K562 (cell line): ENCODE data around the gene EFNB3. TPM values are rescaled to one million over a fixed set of nuclear protein-coding genes. Genes with fewer than 3 reads are reported as not detected.
A peak's percentile ranks its signal among the peaks of the same experiment; 100 is the strongest.

Experiments
- ASH1L ChIP-seq: fragments of 450-650 bp; IDR thresholded peaks from 2 replicates; pipeline ENCODE4 v1.6.1; 2018; ENCODE audit warnings: borderline replicate concordance, mild to moderate bottlenecking, low read depth; ENCODE audit not compliant: partially characterized antibody
- BCLAF1 ChIP-seq, 2 experiments: fragments of 450-650 bp in 1 of 2; IDR thresholded peaks; 2 replicates each; pipeline ENCODE4 v1.6.1; 2011 to 2017; ENCODE audit warnings: low read depth in 2 of 2, antibody characterized with exemption in 1 of 2, borderline replicate concordance in 1 of 2, low read length in 1 of 2, mild to moderate bottlenecking in 1 of 2, mixed read lengths in 1 of 2; ENCODE audit not compliant: control insufficient read depth in 1 of 2
- BDP1 ChIP-seq: IDR thresholded peaks from 3 replicates; pipeline ENCODE4 v1.6.1; 2011; ENCODE audit not compliant: insufficient read length, insufficient read depth
- CHD2 ChIP-seq: IDR thresholded peaks from 2 replicates; pipeline ENCODE4 v1.6.1; 2011; ENCODE audit warnings: low read depth, low read length
- E2F5 ChIP-seq: sonication (generic); formaldehyde crosslinking; IDR thresholded peaks from 2 replicates; pipeline ENCODE4 v1.8.0; 2022; ENCODE audit warnings: mild to moderate bottlenecking, missing genetic modification reagents
- GABPB1 ChIP-seq: sonication (generic); formaldehyde crosslinking; IDR thresholded peaks from 2 replicates; pipeline ENCODE4 v1.8.0; 2022; ENCODE audit warnings: mild to moderate bottlenecking, missing genetic modification reagents
- GATAD2A ChIP-seq: fragments of 450-650 bp; IDR thresholded peaks from 2 replicates; pipeline ENCODE4 v1.6.1; 2017
- GTF2F1 ChIP-seq: IDR thresholded peaks from 2 replicates; pipeline ENCODE4 v1.6.1; 2011; ENCODE audit warnings: low read depth, low read length, improper control_type of control experiment
- HCFC1 ChIP-seq: IDR thresholded peaks from 2 replicates; pipeline ENCODE4 v1.6.1; 2012; ENCODE audit warnings: low read depth, low read length, improper control_type of control experiment
- HDAC2 ChIP-seq: fragments of 450-650 bp; IDR thresholded peaks from 2 replicates; pipeline ENCODE4 v1.6.1; 2016; ENCODE audit warnings: mild to moderate bottlenecking
- HNRNPLL ChIP-seq: fragments of 200-400 bp; formaldehyde crosslinking; IDR thresholded peaks from 2 replicates; pipeline ENCODE4 v1.6.1; 2017; ENCODE audit warnings: low read length, low read depth, mild to moderate bottlenecking; ENCODE audit not compliant: poor library complexity, severe bottlenecking
- MCM3 ChIP-seq: fragments of 450-650 bp; IDR thresholded peaks from 2 replicates; pipeline ENCODE4 v1.6.1; 2016
- PATZ1 ChIP-seq: fragments of 250-450 bp; sonication (Bioruptor Pico); IDR thresholded peaks from 2 replicates; pipeline ENCODE4 v1.5.0; 2020; ENCODE audit warnings: mild to moderate bottlenecking, borderline replicate concordance
- ZNF140 ChIP-seq: fragments of 250-450 bp; sonication (Bioruptor Pico); IDR thresholded peaks from 2 replicates; pipeline ENCODE4 v1.8.0; 2021; ENCODE audit warnings: moderate library complexity, mild to moderate bottlenecking, inconsistent platforms
- ZNF184 ChIP-seq: sonication (generic); formaldehyde crosslinking; IDR thresholded peaks from 2 replicates; pipeline ENCODE4 v1.5.0; 2020; ENCODE audit warnings: missing genetic modification reagents
- ZNF277 ChIP-seq: fragments of 250-450 bp; sonication (Bioruptor Pico); IDR thresholded peaks from 2 replicates; pipeline ENCODE4 v1.8.0; 2022; ENCODE audit warnings: inconsistent platforms, mild to moderate bottlenecking, moderate library complexity, borderline replicate concordance
- ZNF507 ChIP-seq: conservative IDR thresholded peaks from 2 replicates; pipeline ENCODE4 v1.6.1; 2017; ENCODE audit warnings: missing genetic modification characterization, missing compliant biosample characterization
- ZNF512 ChIP-seq: IDR thresholded peaks from 2 replicates; pipeline ENCODE4 v1.6.1; 2016; ENCODE audit warnings: missing genetic modification characterization, missing compliant biosample characterization
- ZNF717 ChIP-seq: fragments of 250-450 bp; sonication (Bioruptor Pico); IDR thresholded peaks from 2 replicates; pipeline ENCODE4 v1.5.0; 2021
- ZNF780A ChIP-seq: fragments of 250-450 bp; sonication (Bioruptor Pico); IDR thresholded peaks from 2 replicates; pipeline ENCODE4 v1.5.0; 2021; ENCODE audit warnings: mild to moderate bottlenecking
- polyA plus RNA-seq, 8 experiments: library from polyadenylated mRNA; depleted of rRNA in 4 of 8; stranded (reverse) in 5 of 8; unstranded in 3 of 8; fragments of >200 nt; fragmentation: Nextera tagmentation in 2 of 8; fragmentation: Illumina TruSeq in 1 of 8; extraction: Ambion mirVana in 2 of 8; extraction: Trizol in 1 of 8; gene quantifications; 2 replicates each; pipeline versions ENCODE4 v1.2.1 to v1.2.3, GENCODE V29; 2011 to 2014; ENCODE audit warnings: inconsistent platforms in 1 of 8, missing spikeins in 1 of 8
- total RNA-seq, 7 experiments: library from RNA; depleted of rRNA in 6 of 7; stranded (reverse); fragments of >200 nt in 6 of 7; fragmentation: Illumina TruSeq in 2 of 7; extraction: Trizol in 2 of 7; gene quantifications; 2 replicates each; pipeline versions ENCODE4 v1.2.1 to v1.2.3, GENCODE V29; 2011 to 2021; ENCODE audit warnings: low replicate concordance in 1 of 7

EFNB3 gene
- total and polyA plus RNA-seq, 9 of the 15 experiments (the other 6 are each of a cell fraction or from before 2014, with no cell fraction given): not detected

- TF ChIP-seq E2F5 (no peak), HDAC2 (no peak; the same call in 1 of the 2 replicates), ZNF717 (no peak), ZNF140 (CRISPR knock-in tag) (no peak), ZNF507 (no peak), ZNF780A (CRISPR knock-in tag) (no peak), CHD2 (no peak), ZNF512 (no peak), HNRNPLL (peak; percentile 8), GABPB1 (CRISPR knock-in tag) (peak; percentile 61), ASH1L (peak; percentile 90), ZNF277 (CRISPR knock-in tag) (no peak), ZNF184 (no peak), HCFC1 (no peak), PATZ1 (CRISPR knock-in tag) (no peak), BDP1 (no peak), GTF2F1 (no peak), GATAD2A (no peak), MCM3 (no peak), BCLAF1 (IDR thresholded peaks at IDR 0.05; ENCODE audit: borderline replicate concordance in 1 of 2, control insufficient read depth in 1 of 2, low read depth in 2 of 2, low read length in 1 of 2) (peak in 1 of 2 experiments; percentile 95; a peak in 2 of 4 replicates)
Observed at GRCh38 chr17:7686222-7687071, 18.6 kb upstream of the EFNB3 start (continued).
